WTC11 (cell line): ENCODE measurements around the gene PDIK1L. TPM values are rescaled to one million over a fixed set of nuclear protein-coding genes. Genes with fewer than 3 reads are reported as not detected.

Source experiments
- ATAC-seq: fragments of 200-7000 bp; cut with Tn5 transposase; 2 replicates; pipeline ENCODE4 v1.10.0; 2021; ENCODE audit warnings: mild to moderate bottlenecking, moderate library complexity
- CTCF ChIA-PET: fragments of 300-600 bp; sonication (Branson Sonifier 250); formaldehyde crosslinking; loops from one replicate; lab custom pipeline; 2021; ENCODE audit warnings: antibody characterized with exemption; lab: Charles Lee
- POLR2A ChIA-PET: fragments of 350-600 bp; sonication (Branson Sonifier 250); formaldehyde crosslinking; loops from one replicate; lab custom pipeline; 2021; ENCODE audit warnings: antibody characterized with exemption; lab: Charles Lee
- DNase-seq: peaks from one replicate; pipeline ENCODE4 v3.0.0; 2021; ENCODE audit warnings: low spot score
- H3K27ac Mint-ChIP-seq: 2 replicates; pipeline ENCODE4 v1.8.0; 2021; ENCODE audit warnings: mixed read lengths
- H3K27me3 Mint-ChIP-seq: 2 replicates; pipeline ENCODE4 v1.8.0; 2021; ENCODE audit warnings: low read depth, mild to moderate bottlenecking, moderate library complexity, mixed read lengths
- H3K36me3 Mint-ChIP-seq: 2 replicates; pipeline ENCODE4 v1.8.0; 2021; ENCODE audit warnings: mixed read lengths
- H3K4me1 Mint-ChIP-seq: 2 replicates; pipeline ENCODE4 v1.8.0; 2022; ENCODE audit warnings: mixed read lengths
- H3K4me3 Mint-ChIP-seq: 2 replicates; pipeline ENCODE4 v1.8.0; 2021; ENCODE audit warnings: mild to moderate bottlenecking, moderate library complexity, mixed read lengths
- H3K9me3 Mint-ChIP-seq: 2 replicates; pipeline ENCODE4 v1.8.0; 2021; ENCODE audit warnings: mixed read lengths
- AR ChIP-seq: fragments of 250-450 bp; sonication (Bioruptor Pico); IDR thresholded peaks from 2 replicates; pipeline ENCODE4 v1.9.0; 2021; ENCODE audit warnings: mild to moderate bottlenecking
- E2F5 ChIP-seq: sonication (generic); formaldehyde crosslinking; IDR thresholded peaks from 2 replicates; pipeline ENCODE4 v1.8.1; 2022; ENCODE audit warnings: mild to moderate bottlenecking, moderate library complexity, missing genetic modification reagents
- ESRRA ChIP-seq: sonication (generic); formaldehyde crosslinking; IDR thresholded peaks from 2 replicates; pipeline ENCODE4 v1.8.1; 2022; ENCODE audit warnings: mild to moderate bottlenecking, missing genetic modification reagents, borderline replicate concordance
- FOXK1 ChIP-seq: sonication (generic); formaldehyde crosslinking; IDR thresholded peaks from 2 replicates; pipeline ENCODE4 v1.8.0; 2022; ENCODE audit warnings: mild to moderate bottlenecking, moderate library complexity, missing genetic modification reagents
- GABPB1 ChIP-seq: sonication (generic); formaldehyde crosslinking; IDR thresholded peaks from 2 replicates; pipeline ENCODE4 v1.8.1; 2023; ENCODE audit warnings: mild to moderate bottlenecking, missing genetic modification reagents
- HMGXB4 ChIP-seq: sonication (generic); formaldehyde crosslinking; IDR thresholded peaks from 2 replicates; pipeline ENCODE4 v1.8.1; 2023; ENCODE audit warnings: mild to moderate bottlenecking, moderate library complexity, missing genetic modification reagents
- KAT7 ChIP-seq: sonication (generic); formaldehyde crosslinking; IDR thresholded peaks from 2 replicates; pipeline ENCODE4 v1.8.1; 2023; ENCODE audit warnings: missing genetic modification reagents, mild to moderate bottlenecking, borderline replicate concordance
- PRDM15 ChIP-seq: sonication (generic); formaldehyde crosslinking; IDR thresholded peaks from 2 replicates; pipeline ENCODE4 v1.8.0; 2022; ENCODE audit warnings: missing genetic modification reagents
- RORB ChIP-seq: fragments of 250-450 bp; sonication (Bioruptor Pico); IDR thresholded peaks from 2 replicates; pipeline ENCODE4 v1.9.0; 2021; ENCODE audit warnings: mild to moderate bottlenecking
- SMAD3 ChIP-seq: sonication (generic); formaldehyde crosslinking; IDR thresholded peaks from 2 replicates; pipeline ENCODE4 v1.8.0; 2022; ENCODE audit warnings: missing genetic modification reagents, mild to moderate bottlenecking, borderline replicate concordance
- TP53 ChIP-seq: sonication (generic); formaldehyde crosslinking; IDR thresholded peaks from 2 replicates; pipeline ENCODE4 v1.8.1; 2023; ENCODE audit warnings: mild to moderate bottlenecking, missing genetic modification reagents
- ZBTB43 ChIP-seq: sonication (generic); formaldehyde crosslinking; IDR thresholded peaks from 2 replicates; pipeline ENCODE4 v1.8.1; 2023; ENCODE audit warnings: mild to moderate bottlenecking, missing genetic modification reagents
- ZMAT4 ChIP-seq: fragments of 250-450 bp; sonication (Bioruptor Pico); IDR thresholded peaks from 2 replicates; pipeline ENCODE4 v1.9.0; 2021; ENCODE audit warnings: mild to moderate bottlenecking
- ZNF232 ChIP-seq: sonication (generic); formaldehyde crosslinking; IDR thresholded peaks from 2 replicates; pipeline ENCODE4 v1.8.0; 2022; ENCODE audit warnings: mild to moderate bottlenecking, missing genetic modification reagents
- ZNF416 ChIP-seq: fragments of 250-450 bp; sonication (Bioruptor Pico); IDR thresholded peaks from 2 replicates; pipeline ENCODE4 v1.9.0; 2021; ENCODE audit warnings: mild to moderate bottlenecking, inconsistent platforms
- ZNF423 ChIP-seq: fragments of 250-450 bp; sonication (Bioruptor Pico); IDR thresholded peaks from 2 replicates; pipeline ENCODE4 v2.1.2; 2022; ENCODE audit warnings: mild to moderate bottlenecking, moderate library complexity
- ZNF671 ChIP-seq: fragments of 250-450 bp; sonication (Bioruptor Pico); IDR thresholded peaks from 2 replicates; pipeline ENCODE4 v1.8.0; 2021; ENCODE audit warnings: mild to moderate bottlenecking
- ZSCAN18 ChIP-seq: fragments of 250-450 bp; sonication (Bioruptor Pico); IDR thresholded peaks from 2 replicates; pipeline ENCODE4 v2.1.2; 2022; ENCODE audit warnings: mild to moderate bottlenecking, moderate library complexity
- total RNA-seq: library from RNA; stranded (reverse); gene quantifications from 3 replicates; pipeline ENCODE4 v1.2.3, GENCODE V29; 2021

The PDIK1L gene
- total RNA-seq, 1 experiment from 2014 or later = 5.5 TPM

GRCh38 chr1:26156285-26157038 lies 44.8 kb downstream of the PDIK1L start (continued):
- peak; percentile 39; the same call in 1 of the 2 replicates for TF ChIP-seq E2F5 (CRISPR knock-in tag)
- peak; percentile 38; the same call in 1 of the 2 replicates for TF ChIP-seq ZNF423
- TF ChIP-seq ZNF671 (CRISPR knock-in tag) = no peak
- TF ChIP-seq ZMAT4 = no peak
- TF ChIP-seq AR (CRISPR knock-in tag) = no peak
- TF ChIP-seq ESRRA (CRISPR knock-in tag) = no peak
- TF ChIP-seq ZBTB43 (CRISPR knock-in tag) = no peak
- no peak for TF ChIP-seq ZSCAN18 (CRISPR knock-in tag)
- TF ChIP-seq FOXK1 (CRISPR knock-in tag) = peak; percentile 62
- no peak for TF ChIP-seq ZNF232 (CRISPR knock-in tag)
- TF ChIP-seq HMGXB4 = no peak
- TF ChIP-seq RORB (CRISPR knock-in tag) = no peak
- TF ChIP-seq SMAD3 (CRISPR knock-in tag) = 0 out of 2 replicates have a peak, but pooled peaks have one; percentile 24

- DNase-seq = no peak
- H3K4me3 Mint-ChIP-seq = no peak overlapping the region
- no peaks in the 10 kb centered on the region for H3K9me3 Mint-ChIP-seq
- H3K4me1 Mint-ChIP-seq = peaks cover 61% of the 10 kb centered on the region
- ChIA-PET POLR2A (no interaction called here), CTCF (interaction anchor here (1.0 to 4.8 kb wide), 7 partner anchors 11 to 121 kb away, joined by 3 to 50 read pairs (median 5); partner anchors contain the start of genes CATSPER4, CEP85, SH3BGRL3 and ZNF593)
- H3K36me3 Mint-ChIP-seq = no peaks in the 10 kb centered on the region
- H3K27ac Mint-ChIP-seq = no peak overlapping the region
- H3K27me3 Mint-ChIP-seq = peaks cover 98% of the 10 kb centered on the region
- no peak for ATAC-seq
- no peak for TF ChIP-seq KAT7 (CRISPR knock-in tag)
- no peak for TF ChIP-seq GABPB1 (CRISPR knock-in tag)
- TF ChIP-seq ZNF416 (CRISPR knock-in tag) = no peak
- no peak for TF ChIP-seq TP53 (CRISPR knock-in tag)
- TF ChIP-seq PRDM15 = no peak
- no peak for TF ChIP-seq ZBTB43 (CRISPR knock-in tag)
- TF ChIP-seq, all 79 proteins: peak for 0
Observed at GRCh38 chr1:26158271-26158907, 46.8 kb downstream of the PDIK1L start.
